ENCODE results near the gene NCAM2.

NCAM2 gene

GRCh38 chr21:21175798-21176334 lies 177.7 kb downstream of the NCAM2 start:
- DNase-seq (ENCODE audit: low read depth), result no peak

- DNase-seq (ENCODE audit: low read depth), result no peak
These were observed 179.3 kb downstream of the NCAM2 start for GRCh38 chr21:21177353-21177986.

- no peak for DNase-seq (ENCODE audit: low read depth)
These were observed 181.6 kb downstream of the NCAM2 start for GRCh38 chr21:21179619-21180298.

DNA sequence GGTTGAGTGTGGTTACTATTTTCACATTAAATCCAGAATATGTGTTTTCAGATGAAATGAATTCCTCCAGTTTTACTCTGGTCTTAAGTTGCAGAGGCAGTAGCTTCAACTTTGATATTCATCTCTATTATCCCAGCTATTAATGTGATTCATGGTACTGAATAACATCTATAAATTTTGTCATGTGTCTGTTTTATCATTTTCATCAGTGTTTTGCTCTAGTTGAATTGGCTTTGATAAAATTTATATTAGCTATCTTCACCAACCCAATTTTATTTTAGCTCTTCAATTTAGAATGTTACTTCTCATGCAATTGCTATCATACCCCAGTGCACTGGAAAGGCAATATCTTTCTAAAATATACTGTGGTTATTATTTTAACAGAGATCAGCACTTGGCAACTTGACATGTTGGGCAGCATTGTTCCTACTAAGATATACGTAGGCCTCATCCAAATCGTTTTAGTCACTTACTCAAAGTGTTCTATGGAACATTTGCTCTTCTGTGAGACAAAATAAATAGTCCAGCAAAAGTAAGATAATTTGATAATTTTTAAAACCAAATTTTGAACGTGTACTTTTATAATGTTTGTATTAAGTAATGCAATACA lies 184.3 kb downstream of the NCAM2 start:
- peak; percentile 39 for DNase-seq (ENCODE audit: low read depth)

- DNase-seq (ENCODE audit: low read depth), result peak; percentile 65
These were observed 184.9 kb downstream of the NCAM2 start for GRCh38 chr21:21183092-21183491.

DNA sequence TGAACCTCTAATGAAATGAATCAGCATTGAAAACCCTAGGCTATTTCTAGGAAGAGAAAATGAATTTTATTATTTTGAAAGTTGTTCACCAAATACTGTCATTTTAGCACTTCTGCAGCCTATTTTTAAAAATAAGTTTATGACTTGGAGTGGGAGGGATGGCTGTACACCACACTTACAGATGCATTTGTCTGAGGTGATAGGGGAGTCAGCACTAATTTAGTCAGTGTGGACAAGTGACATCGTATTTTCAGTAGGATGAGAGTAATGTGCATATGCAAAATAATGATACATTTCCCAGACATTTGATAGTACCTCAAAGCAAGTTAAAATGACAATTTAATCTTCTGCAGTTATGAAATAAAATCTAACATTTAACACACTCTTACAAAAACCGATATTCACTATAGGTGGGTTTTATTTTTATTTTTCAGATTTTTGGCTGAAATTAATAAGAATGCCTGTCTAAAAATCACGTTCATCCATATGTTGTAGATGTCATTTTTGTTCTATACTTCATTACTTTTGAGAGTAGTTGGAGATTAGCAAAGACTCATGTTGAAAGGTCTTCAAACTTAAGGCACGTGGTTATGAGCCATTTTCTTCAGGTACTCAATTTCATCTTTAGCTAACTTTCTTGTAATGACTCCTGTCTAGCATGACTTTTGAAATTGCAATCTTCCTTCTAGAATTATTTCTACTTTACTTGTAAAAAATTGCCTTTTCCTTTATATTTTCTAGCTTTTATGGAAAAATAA lies 186.7 kb downstream of the NCAM2 start:
- no peak for DNase-seq (ENCODE audit: low read depth)

GRCh38 chr21:21187579-21187978 lies 189.4 kb downstream of the NCAM2 start:
- no peak for DNase-seq (ENCODE audit: low read depth)

DNA sequence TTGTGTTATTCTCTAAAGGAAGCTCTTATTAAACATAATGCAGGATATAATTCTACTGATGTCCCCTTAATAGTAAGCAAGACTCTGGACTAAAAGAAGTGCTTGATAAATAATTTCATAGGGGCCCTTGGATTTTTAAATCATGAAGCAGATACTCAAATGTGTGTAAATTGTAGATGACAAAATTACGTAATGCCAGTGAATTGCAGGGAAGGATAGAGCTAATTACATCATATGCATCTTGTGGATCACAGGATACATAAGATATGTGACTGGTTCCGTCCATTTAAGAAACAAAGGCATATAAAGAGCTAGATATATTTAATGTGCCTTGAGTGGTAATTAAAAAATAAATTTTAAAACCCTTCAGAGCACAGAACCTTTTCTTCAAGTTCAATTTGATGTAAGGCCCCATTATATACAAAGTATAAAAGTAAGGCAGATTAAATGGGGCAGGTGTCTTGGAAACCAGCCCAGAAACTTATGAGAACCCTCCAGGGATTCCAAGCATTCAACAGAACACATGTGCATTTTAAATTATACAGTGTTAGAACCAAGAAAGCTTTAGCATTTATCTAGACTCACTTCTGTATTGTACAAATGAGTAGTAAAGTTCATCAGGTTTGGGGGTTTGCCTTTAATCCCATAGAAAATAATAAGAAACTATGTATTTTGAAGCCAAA lies 190.4 kb downstream of the NCAM2 start:
- DNase-seq (ENCODE audit: low read depth), result no peak

GRCh38 chr21:21195417-21195943 lies 197.3 kb downstream of the NCAM2 start:
- DNase-seq (ENCODE audit: low read depth), result no peak

GRCh38 chr21:21196087-21196486 lies 197.9 kb downstream of the NCAM2 start:
- DNase-seq (ENCODE audit: low read depth), result no peak

GRCh38 chr21:21196848-21197247 lies 198.6 kb downstream of the NCAM2 start:
- DNase-seq (ENCODE audit: low read depth), result no peak

GRCh38 chr21:21199342-21200102 lies 201.3 kb downstream of the NCAM2 start:
- no peak for DNase-seq (ENCODE audit: low read depth)

- DNase-seq (ENCODE audit: low read depth), result peak; percentile 98
These were observed 202.1 kb downstream of the NCAM2 start for GRCh38 chr21:21200103-21200938.

- DNase-seq (ENCODE audit: low read depth), result peak; percentile 22
These were observed 202.9 kb downstream of the NCAM2 start for GRCh38 chr21:21200939-21201615.

- DNase-seq (ENCODE audit: low read depth), result no peak
These were observed 205.7 kb downstream of the NCAM2 start for GRCh38 chr21:21203822-21204339.

DNA sequence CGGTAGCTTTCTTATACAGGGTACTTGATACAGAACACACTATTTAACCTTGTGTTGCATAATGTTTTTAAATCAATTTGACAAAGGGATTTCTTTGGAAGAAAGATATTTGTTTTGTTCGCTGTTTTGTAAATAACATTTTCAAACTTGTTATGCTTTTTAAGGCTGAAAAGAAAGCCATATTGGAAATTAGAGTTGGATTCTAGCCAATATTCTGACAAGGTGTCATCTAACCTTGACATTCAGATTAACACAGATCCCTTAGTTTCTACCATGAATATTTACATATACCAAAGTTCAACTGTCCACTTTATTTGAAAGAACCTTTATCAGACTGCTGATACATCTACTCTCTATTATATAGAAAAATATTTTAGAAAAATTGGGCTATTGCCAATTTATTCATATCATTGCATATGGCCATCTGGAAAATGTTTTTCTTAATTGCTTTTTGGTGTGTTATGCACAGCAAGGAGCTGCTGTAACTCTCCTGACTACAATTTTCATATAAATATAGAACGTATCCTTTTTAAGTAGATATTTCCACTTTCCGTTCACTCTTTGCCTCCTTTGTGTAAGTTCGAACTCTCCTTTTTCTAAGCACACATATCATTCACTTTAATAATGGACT lies 206.3 kb downstream of the NCAM2 start:
- DNase-seq (ENCODE audit: low read depth), result no peak

DNA sequence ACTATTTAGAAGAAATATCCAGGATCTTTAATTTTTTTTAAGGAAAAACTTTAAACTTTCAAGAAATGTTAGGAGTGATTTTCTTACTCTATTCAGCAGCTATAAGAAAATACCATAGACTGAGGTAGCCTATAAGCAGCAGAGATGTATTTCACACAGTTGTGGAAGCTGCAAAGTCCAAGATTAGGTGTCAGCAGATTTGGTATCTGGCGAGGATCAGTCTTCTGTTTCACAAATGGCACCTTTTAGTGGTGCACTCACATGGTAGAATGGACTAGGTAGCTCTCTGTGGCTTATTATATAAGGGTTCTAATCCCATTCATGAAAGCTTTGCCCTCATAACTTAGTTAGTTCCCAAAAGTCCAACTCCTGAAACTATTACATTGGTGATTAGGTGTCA lies 207.4 kb downstream of the NCAM2 start:
- DNase-seq (ENCODE audit: low read depth), result no peak

- no peak for DNase-seq (ENCODE audit: low read depth)
These were observed 212.3 kb downstream of the NCAM2 start for GRCh38 chr21:21210552-21210951.

DNA sequence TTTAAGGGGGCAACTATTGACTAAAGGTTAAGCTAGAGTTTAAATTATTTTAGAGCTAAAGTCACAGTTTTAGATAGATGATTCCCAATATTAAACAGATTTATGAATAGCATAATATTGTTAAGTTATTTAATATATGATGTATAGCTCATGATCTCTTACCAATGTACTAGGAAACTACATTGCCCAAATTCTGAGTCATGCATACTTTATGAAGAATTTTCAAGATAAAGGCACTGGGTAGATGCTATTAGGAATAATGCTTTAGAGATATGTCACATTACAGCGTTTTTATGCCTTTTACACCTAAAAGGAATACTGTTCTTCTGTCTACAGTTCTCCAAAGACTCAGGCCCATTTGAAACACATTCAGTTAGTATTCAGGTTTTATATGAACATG lies 215.1 kb downstream of the NCAM2 start:
- no peak for DNase-seq (ENCODE audit: low read depth)
